OCI-LY7 (cell line): ENCODE results near the gene ELOF1. TPM values are rescaled to one million over a fixed set of nuclear protein-coding genes. Genes with fewer than 3 reads are reported as not detected.

ENCODE experiments used
- BruUV-seq: library from RNA; stranded (reverse); fragments of 400-500 nt; replicated peaks from 2 replicates; lab custom pipeline; 2021; lab: Mats Ljungman, UMichigan
- CTCF ChIA-PET: fragments of 300-600 bp; sonication (Branson Sonifier 250); formaldehyde crosslinking; loops from one replicate; lab custom pipeline; 2022; ENCODE audit warnings: antibody characterized with exemption; ENCODE audit not compliant: unreplicated experiment; lab: Charles Lee
- POLR2A ChIA-PET: fragments of 300-600 bp; sonication (Branson Sonifier 250); formaldehyde crosslinking; loops from one replicate; lab custom pipeline; 2022; ENCODE audit warnings: antibody characterized with exemption; lab: Charles Lee
- DNase-seq: peaks from one replicate; pipeline ENCODE4 v3.0.0-alpha.2; 2015; ENCODE audit warnings: low spot score
- H2AFZ ChIP-seq: fragments of 200-600 bp; sonication (generic), shearing (Covaris generic); 2 replicates; pipeline ENCODE4 v1.6.1; 2014; ENCODE audit warnings: mild to moderate bottlenecking, antibody characterized with exemption, low read length, moderate library complexity
- H3K27ac ChIP-seq: fragments of 200-600 bp; sonication (generic); 2 replicates; pipeline ENCODE4 v1.5.1; 2014; ENCODE audit warnings: mixed run types, low read depth, mild to moderate bottlenecking, moderate library complexity, low read length, inconsistent platforms; ENCODE audit not compliant: poor library complexity, severe bottlenecking
- H3K36me3 ChIP-seq: fragments of 200-600 bp; sonication (generic); 2 replicates; pipeline ENCODE4 v1.6.1; 2014; ENCODE audit warnings: mild to moderate bottlenecking, antibody characterized with exemption, low read length, moderate library complexity, mixed read lengths; ENCODE audit not compliant: insufficient read depth
- H3K4me1 ChIP-seq: fragments of 200-600 bp; sonication (generic); 2 replicates; pipeline ENCODE4 v1.5.1; 2014; ENCODE audit warnings: mild to moderate bottlenecking, low read length; ENCODE audit not compliant: insufficient read depth, poor library complexity, severe bottlenecking
- H3K4me2 ChIP-seq: fragments of 200-600 bp; sonication (generic); 2 replicates; pipeline ENCODE4 v1.6.1; 2014; ENCODE audit warnings: mild to moderate bottlenecking, low read length
- H3K4me3 ChIP-seq: fragments of 200-600 bp; sonication (generic); 2 replicates; pipeline ENCODE4 v1.5.1; 2014; ENCODE audit warnings: mild to moderate bottlenecking, low read depth, low read length; ENCODE audit not compliant: poor library complexity, severe bottlenecking
- H3K79me2 ChIP-seq: fragments of 200-600 bp; sonication (generic); 2 replicates; pipeline ENCODE4 v1.6.1; 2016; ENCODE audit warnings: low read depth, mild to moderate bottlenecking, low read length, moderate library complexity, mixed read lengths; ENCODE audit not compliant: insufficient read depth
- H3K9me2 ChIP-seq: fragments of 200-600 bp; sonication (generic); 2 replicates; pipeline ENCODE4 v1.6.1; 2016; ENCODE audit warnings: mild to moderate bottlenecking, low read length, mixed read lengths; ENCODE audit not compliant: insufficient read depth
- H3K9me3 ChIP-seq: fragments of 200-600 bp; sonication (generic); 2 replicates; pipeline ENCODE4 v1.6.1; 2014; ENCODE audit warnings: mild to moderate bottlenecking, mixed run types, low read length, mixed read lengths
- H4K20me1 ChIP-seq: fragments of 200-600 bp; sonication (generic); 2 replicates; pipeline ENCODE4 v1.6.1; 2014; ENCODE audit warnings: mild to moderate bottlenecking, antibody characterized with exemption, low read length, moderate library complexity, mixed read lengths; ENCODE audit not compliant: insufficient read depth
- EZH2phosphoT487 ChIP-seq: fragments of 200-600 bp; sonication (generic); IDR thresholded peaks from 2 replicates; pipeline ENCODE4 v1.6.1; 2018; ENCODE audit warnings: low read depth, borderline replicate concordance, mild to moderate bottlenecking, mixed run types, antibody characterized with exemption, low read length, moderate library complexity, mixed read lengths
- intact Hi-C: fragments of 100-400 bp; cut with micrococcal nuclease; formaldehyde crosslinking; loops from one replicate; pipeline ENCODE4 v1.10.0; 2022; ENCODE audit not compliant: unreplicated experiment
- total RNA-seq, 2 experiments: library from RNA; depleted of rRNA in 1 of 2; stranded (reverse); fragments of >200 nt in 1 of 2; shearing (Covaris generic) in 1 of 2; gene quantifications; 2 replicates each; pipeline ENCODE4 v1.2.3, GENCODE V29; 2014 to 2022
- TF ChIP-seq, protein P1 (sequence below): fragments of 200-600 bp; sonication (generic); conservative IDR thresholded peaks from 2 replicates; pipeline ENCODE4 v1.5.1; 2014; ENCODE audit warnings: mild to moderate bottlenecking, antibody characterized with exemption, low read length, moderate library complexity, mixed read lengths

The ELOF1 gene
- total RNA-seq, 2 experiments from 2014 or later, result 60.5 to 73.2 TPM

DNA sequence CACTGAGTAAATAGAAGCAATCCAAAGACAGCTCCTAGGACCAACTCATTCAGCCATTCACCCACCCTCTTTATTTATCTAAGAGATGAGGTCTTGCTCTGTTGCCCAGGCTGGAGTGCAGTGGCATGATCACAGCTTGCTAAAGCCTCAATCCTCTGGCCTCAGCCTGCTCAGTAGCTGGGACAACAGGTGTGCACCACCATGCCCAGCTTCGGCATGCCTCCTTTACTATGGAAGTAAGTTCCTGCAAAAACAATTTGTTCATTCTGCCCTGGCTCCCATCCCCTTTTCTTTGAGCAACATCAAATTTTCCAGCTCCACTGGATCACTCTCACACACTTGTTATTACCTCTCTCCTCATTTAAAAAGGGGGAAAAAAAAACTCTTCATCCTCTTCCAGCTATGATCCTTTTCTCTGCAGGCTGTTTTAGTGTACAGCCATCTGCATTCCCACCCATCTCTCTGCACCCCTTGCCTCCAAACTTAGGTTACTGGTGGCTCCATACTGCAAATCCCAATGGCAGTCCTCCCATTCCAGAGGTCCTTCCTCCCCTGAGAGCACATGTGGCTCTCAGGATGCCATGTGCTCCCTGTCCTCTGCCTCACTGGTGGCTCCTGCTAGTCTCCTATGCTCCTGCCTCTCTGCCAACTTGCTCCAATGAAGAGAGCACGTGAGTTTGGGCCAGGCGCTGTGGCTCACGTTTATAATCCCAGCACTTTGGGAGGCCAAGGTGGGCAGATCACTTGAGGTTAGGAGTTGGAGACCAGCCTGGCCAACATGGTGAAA, 2.2 kb downstream of the ELOF1 start:
- H3K27ac ChIP-seq, result no peak overlapping the region
- TF ChIP-seq, protein P1, sequence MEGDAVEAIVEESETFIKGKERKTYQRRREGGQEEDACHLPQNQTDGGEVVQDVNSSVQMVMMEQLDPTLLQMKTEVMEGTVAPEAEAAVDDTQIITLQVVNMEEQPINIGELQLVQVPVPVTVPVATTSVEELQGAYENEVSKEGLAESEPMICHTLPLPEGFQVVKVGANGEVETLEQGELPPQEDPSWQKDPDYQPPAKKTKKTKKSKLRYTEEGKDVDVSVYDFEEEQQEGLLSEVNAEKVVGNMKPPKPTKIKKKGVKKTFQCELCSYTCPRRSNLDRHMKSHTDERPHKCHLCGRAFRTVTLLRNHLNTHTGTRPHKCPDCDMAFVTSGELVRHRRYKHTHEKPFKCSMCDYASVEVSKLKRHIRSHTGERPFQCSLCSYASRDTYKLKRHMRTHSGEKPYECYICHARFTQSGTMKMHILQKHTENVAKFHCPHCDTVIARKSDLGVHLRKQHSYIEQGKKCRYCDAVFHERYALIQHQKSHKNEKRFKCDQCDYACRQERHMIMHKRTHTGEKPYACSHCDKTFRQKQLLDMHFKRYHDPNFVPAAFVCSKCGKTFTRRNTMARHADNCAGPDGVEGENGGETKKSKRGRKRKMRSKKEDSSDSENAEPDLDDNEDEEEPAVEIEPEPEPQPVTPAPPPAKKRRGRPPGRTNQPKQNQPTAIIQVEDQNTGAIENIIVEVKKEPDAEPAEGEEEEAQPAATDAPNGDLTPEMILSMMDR, result no peak
- no peak for TF ChIP-seq EZH2phosphoT487
- BruUV-seq, result no TSS peak
- peaks cover 47% of the 10 kb centered on the region for H3K36me3 ChIP-seq
- no peak for DNase-seq
- no peaks in the 10 kb centered on the region for H3K9me2 ChIP-seq
- no peaks in the 10 kb centered on the region for H3K9me3 ChIP-seq
- peaks cover 46% of the 10 kb centered on the region for H3K79me2 ChIP-seq
- H3K4me1 ChIP-seq, result peaks cover 61% of the 10 kb centered on the region
- no peak overlapping the region for H3K4me3 ChIP-seq
- ChIA-PET POLR2A (no interaction called here), CTCF (no interaction called here)
- H4K20me1 ChIP-seq, result peaks cover 10% of the 10 kb centered on the region; the same call in 1 of the 2 replicates
- intact Hi-C loops, result no loop called here
- no peak overlapping the region for H2AFZ ChIP-seq
- H3K4me2 ChIP-seq, result peak overlapping the region; percentile 19

DNA sequence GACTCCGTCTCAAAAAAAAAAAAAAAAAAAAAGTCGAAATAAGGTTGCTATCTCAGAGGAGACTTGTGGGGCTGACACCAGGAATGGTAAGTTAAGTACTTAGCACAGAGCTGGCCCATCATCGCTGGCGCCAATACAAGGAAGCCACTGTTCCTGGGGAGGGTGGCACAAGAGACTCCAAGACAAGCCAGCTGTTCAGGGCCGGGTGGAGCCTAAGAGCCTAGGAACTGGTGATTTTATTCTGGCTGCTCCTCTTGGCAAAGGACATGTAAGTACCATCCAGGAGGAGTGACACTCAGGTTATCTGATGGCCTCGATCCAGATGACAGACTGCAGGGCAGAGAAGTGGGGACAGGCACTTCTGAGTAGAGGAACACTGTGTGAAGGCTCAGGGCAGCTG, 3.8 kb downstream of the ELOF1 start:
- H3K9me2 ChIP-seq, result no peaks in the 10 kb centered on the region
- no peaks in the 10 kb centered on the region for H3K9me3 ChIP-seq
- H3K27ac ChIP-seq, result no peak overlapping the region
- no peak overlapping the region for H2AFZ ChIP-seq
- intact Hi-C loops, result no loop called here
- no peak overlapping the region for H3K4me3 ChIP-seq
- ChIA-PET POLR2A (no interaction called here), CTCF (no interaction called here)
- TF ChIP-seq, protein P1, result no peak
- TF ChIP-seq EZH2phosphoT487, result no peak
- H3K36me3 ChIP-seq, result peaks cover 51% of the 10 kb centered on the region
- DNase-seq, result no peak
- H3K79me2 ChIP-seq, result peaks cover 41% of the 10 kb centered on the region
- H3K4me2 ChIP-seq, result no peak overlapping the region
- H3K4me1 ChIP-seq, result peaks cover 50% of the 10 kb centered on the region
- H4K20me1 ChIP-seq, result peaks cover 10% of the 10 kb centered on the region; the same call in 1 of the 2 replicates
- no TSS peak for BruUV-seq

DNA sequence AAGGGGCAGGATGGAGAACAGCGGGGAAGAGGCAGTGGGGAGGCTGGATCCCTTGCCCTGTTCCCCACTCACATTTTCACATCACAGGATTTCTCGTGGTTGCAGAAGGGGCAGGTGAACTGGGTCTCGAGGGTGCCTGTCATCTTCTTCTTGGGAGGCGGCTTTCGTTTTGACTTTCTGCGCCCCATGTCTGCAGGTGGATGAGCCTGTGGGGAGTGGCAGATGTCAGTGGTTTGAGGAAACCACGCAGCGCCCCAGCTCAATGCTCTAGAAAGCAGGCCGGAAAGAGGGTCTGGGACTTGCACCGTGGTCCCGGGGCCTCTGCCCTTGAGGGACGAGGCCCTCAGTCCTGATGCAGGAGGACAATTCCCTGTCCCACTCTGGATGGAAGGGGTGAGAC, 4.9 kb downstream of the ELOF1 start:
- Histone ChIP-seq H3K9me2 (no peaks in the 10 kb centered on the region), H3K79me2 (peaks cover 31% of the 10 kb centered on the region), H3K9me3 (no peaks in the 10 kb centered on the region), H3K27ac (peak overlapping the region; percentile 67), H2AFZ (no peak overlapping the region), H3K4me3 (no peak overlapping the region), H3K36me3 (peaks cover 51% of the 10 kb centered on the region), H3K4me2 (peak overlapping the region; percentile 69), H3K4me1 (peaks cover 48% of the 10 kb centered on the region), H4K20me1 (peaks cover 10% of the 10 kb centered on the region; the same call in 1 of the 2 replicates)
- POLR2A ChIA-PET, result interaction anchor here (0.7 kb wide), 1 partner anchor 61 kb away, joined by 5 read pairs; no protein-coding TSS in a partner anchor
- CTCF ChIA-PET, result no interaction called here
- TF ChIP-seq, protein P1, result no peak
- no peak for TF ChIP-seq EZH2phosphoT487
- BruUV-seq, result no TSS peak
- intact Hi-C loops, result loop anchor here (5.0 kb wide), 1 partner anchor 33 kb away; no protein-coding TSS in a partner anchor
- DNase-seq, result peak; percentile 63
